Measurements from ENCODE around the gene HSD3B2. TPM values are rescaled to one million over a fixed set of nuclear protein-coding genes. Genes with fewer than 3 reads are reported as not detected.

The HSD3B2 gene
- total and polyA plus RNA-seq, 2 of the 13 experiments (the other 11 are each of a cell fraction or from before 2014, with no cell fraction given): 0.20 TPM; not detected in 1

- TF ChIP-seq, protein P1, sequence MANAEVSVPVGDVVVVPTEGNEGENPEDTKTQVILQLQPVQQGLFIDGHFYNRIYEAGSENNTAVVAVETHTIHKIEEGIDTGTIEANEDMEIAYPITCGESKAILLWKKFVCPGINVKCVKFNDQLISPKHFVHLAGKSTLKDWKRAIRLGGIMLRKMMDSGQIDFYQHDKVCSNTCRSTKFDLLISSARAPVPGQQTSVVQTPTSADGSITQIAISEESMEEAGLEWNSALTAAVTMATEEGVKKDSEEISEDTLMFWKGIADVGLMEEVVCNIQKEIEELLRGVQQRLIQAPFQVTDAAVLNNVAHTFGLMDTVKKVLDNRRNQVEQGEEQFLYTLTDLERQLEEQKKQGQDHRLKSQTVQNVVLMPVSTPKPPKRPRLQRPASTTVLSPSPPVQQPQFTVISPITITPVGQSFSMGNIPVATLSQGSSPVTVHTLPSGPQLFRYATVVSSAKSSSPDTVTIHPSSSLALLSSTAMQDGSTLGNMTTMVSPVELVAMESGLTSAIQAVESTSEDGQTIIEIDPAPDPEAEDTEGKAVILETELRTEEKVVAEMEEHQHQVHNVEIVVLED (CRISPR knock-in tag; IDR thresholded peaks at IDR 0.05; ENCODE audit: borderline replicate concordance): no peak
- no peak for TF ChIP-seq FOXO4 (CRISPR knock-in tag; conservative IDR thresholded peaks at IDR 0.05)
- TF ChIP-seq RCOR2 (CRISPR knock-in tag; IDR thresholded peaks at IDR 0.05): no peak
- TF ChIP-seq, protein P2, sequence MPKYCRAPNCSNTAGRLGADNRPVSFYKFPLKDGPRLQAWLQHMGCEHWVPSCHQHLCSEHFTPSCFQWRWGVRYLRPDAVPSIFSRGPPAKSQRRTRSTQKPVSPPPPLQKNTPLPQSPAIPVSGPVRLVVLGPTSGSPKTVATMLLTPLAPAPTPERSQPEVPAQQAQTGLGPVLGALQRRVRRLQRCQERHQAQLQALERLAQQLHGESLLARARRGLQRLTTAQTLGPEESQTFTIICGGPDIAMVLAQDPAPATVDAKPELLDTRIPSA (CRISPR knock-in tag; IDR thresholded peaks at IDR 0.05; ENCODE audit: borderline replicate concordance): no peak
- no peak for TF ChIP-seq HHEX (CRISPR knock-in tag; IDR thresholded peaks at IDR 0.05)
- TF ChIP-seq ZFP82 (CRISPR knock-in tag; IDR thresholded peaks at IDR 0.05; ENCODE audit: borderline replicate concordance): no peak
- TF ChIP-seq, protein P3, sequence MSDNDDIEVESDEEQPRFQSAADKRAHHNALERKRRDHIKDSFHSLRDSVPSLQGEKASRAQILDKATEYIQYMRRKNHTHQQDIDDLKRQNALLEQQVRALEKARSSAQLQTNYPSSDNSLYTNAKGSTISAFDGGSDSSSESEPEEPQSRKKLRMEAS (IDR thresholded peaks at IDR 0.05): no peak
- no peak for TF ChIP-seq KLF16 (CRISPR knock-in tag; IDR thresholded peaks at IDR 0.05)
Observed at GRCh38 chr1:119366424-119366823, 48.5 kb upstream of the HSD3B2 start (continued).

All from HepG2 (cell line).